Liver (tissue), 9 donors: ENCODE data around the gene IL1A. TPM values are rescaled to one million over a fixed set of nuclear protein-coding genes. Genes with fewer than 3 reads are reported as not detected.

Source experiments
- DNase-seq: peaks from one replicate; pipeline ENCODE4 v3.0.0-alpha.2; 2017; ENCODE audit warnings: low spot score
- H3K27ac ChIP-seq, 2 donors: one replicate each; pipeline ENCODE4 v1.7.0; 2013; ENCODE audit warnings: inconsistent platforms in 2 of 2, low read length in 2 of 2, control low read depth in 1 of 2, low read depth in 1 of 2, mild to moderate bottlenecking in 1 of 2
- H3K27me3 ChIP-seq, 4 donors: one replicate each; pipeline versions ENCODE4 v1.6.1 to v1.7.0; 2013; ENCODE audit warnings: low read length in 3 of 4, inconsistent platforms in 1 of 4, mild to moderate bottlenecking in 1 of 4, moderate library complexity in 1 of 4; ENCODE audit not compliant: control insufficient read depth in 4 of 4, insufficient read depth in 4 of 4
- H3K36me3 ChIP-seq, 4 donors: one replicate each; pipeline versions ENCODE4 v1.6.1 to v1.7.0; 2013; ENCODE audit warnings: low read length in 3 of 4, mild to moderate bottlenecking in 3 of 4, low read depth in 1 of 4, moderate library complexity in 1 of 4; ENCODE audit not compliant: control insufficient read depth in 4 of 4, insufficient read depth in 3 of 4
- H3K4me1 ChIP-seq, 4 donors: one replicate each; pipeline versions ENCODE4 v1.6.1 to v1.7.0; 2013; ENCODE audit warnings: low read length in 3 of 4, mild to moderate bottlenecking in 3 of 4, moderate library complexity in 1 of 4; ENCODE audit not compliant: control insufficient read depth in 4 of 4, insufficient read depth in 4 of 4
- H3K4me3 ChIP-seq, 3 donors: one replicate each; pipeline versions ENCODE4 v1.6.1 to v1.7.0; 2013; ENCODE audit warnings: low read length in 3 of 3, control low read depth in 1 of 3, low read depth in 1 of 3, mild to moderate bottlenecking in 1 of 3
- H3K9ac ChIP-seq, 2 donors: one replicate each; pipeline ENCODE4 v1.7.0; 2013; ENCODE audit warnings: low read length in 2 of 2, mild to moderate bottlenecking in 2 of 2, moderate library complexity in 2 of 2, control low read depth in 1 of 2, low read depth in 1 of 2
- H3K9me3 ChIP-seq, 4 donors: one replicate each; pipeline versions ENCODE4 v1.6.1 to v1.7.0; 2013; ENCODE audit warnings: low read length in 3 of 4; ENCODE audit not compliant: control insufficient read depth in 4 of 4
- CTCF ChIP-seq: fragments of 150-350 bp; IDR thresholded peaks from 2 replicates; pipeline ENCODE4 v1.5.1; 2017; ENCODE audit warnings: improper control_type of control experiment, low read depth, low read length; ENCODE audit not compliant: missing input control
- FOXA1 ChIP-seq: IDR thresholded peaks from 2 replicates; pipeline ENCODE4 v1.6.1; 2016; ENCODE audit warnings: antibody characterized with exemption
- FOXA2 ChIP-seq: IDR thresholded peaks from 2 replicates; pipeline ENCODE4 v1.6.1; 2016; ENCODE audit warnings: antibody characterized with exemption
- GABPA ChIP-seq, 2 donors: IDR thresholded peaks in 1 of 2; conservative IDR thresholded peaks in 1 of 2; 2 replicates each; pipeline ENCODE4 v1.6.1; 2016; ENCODE audit warnings: antibody characterized with exemption in 2 of 2, mild to moderate bottlenecking in 1 of 2, moderate library complexity in 1 of 2
- HNF4G ChIP-seq: IDR thresholded peaks from 2 replicates; pipeline ENCODE4 v1.6.1; 2016; ENCODE audit warnings: antibody characterized with exemption
- JUND ChIP-seq, 2 donors: IDR thresholded peaks; 2 replicates each; pipeline ENCODE4 v1.6.1; 2016; ENCODE audit warnings: antibody characterized with exemption in 2 of 2
- MAX ChIP-seq: IDR thresholded peaks from 2 replicates; pipeline ENCODE4 v1.6.1; 2016; ENCODE audit warnings: antibody characterized with exemption
- NR2F2 ChIP-seq: IDR thresholded peaks from 2 replicates; pipeline ENCODE4 v1.6.1; 2016; ENCODE audit warnings: antibody characterized with exemption
- RAD21 ChIP-seq, 2 donors: IDR thresholded peaks; 2 replicates each; pipeline ENCODE4 v1.6.1; 2016; ENCODE audit warnings: antibody characterized with exemption in 2 of 2, mild to moderate bottlenecking in 2 of 2
- RXRA ChIP-seq, 2 donors: IDR thresholded peaks; 2 replicates each; pipeline ENCODE4 v1.6.1; 2017 to 2018; ENCODE audit warnings: antibody characterized with exemption in 2 of 2, mild to moderate bottlenecking in 1 of 2
- SP1 ChIP-seq: IDR thresholded peaks from 2 replicates; pipeline ENCODE4 v1.6.1; 2018; ENCODE audit warnings: antibody characterized with exemption, mild to moderate bottlenecking
- YY1 ChIP-seq: IDR thresholded peaks from 2 replicates; pipeline ENCODE4 v1.6.1; 2016; ENCODE audit warnings: antibody characterized with exemption, mild to moderate bottlenecking
- WGBS: extraction: QIAGEN DNeasy Blood & Tissue Kit; methylation state at CpG from one replicate; pipeline ENCODE4 v1.1.7; 2013; 5-methylcytosine and 5-hydroxymethylcytosine counted together
- polyA plus RNA-seq, 2 donors: library from polyadenylated mRNA; stranded (reverse) in 1 of 2; unstranded in 1 of 2; fragments of 200-250 nt in 1 of 2; fragments of >200 nt in 1 of 2; fragmentation: Nextera tagmentation in 1 of 2; extraction: Ambion mirVana in 1 of 2; gene quantifications; one replicate each; pipeline versions ENCODE4 v1.2.1 to v1.2.3, GENCODE V29; 2013 to 2015
- total RNA-seq, 2 donors: library from RNA; depleted of rRNA; stranded (reverse); fragments of >200 nt; gene quantifications; one replicate each; pipeline ENCODE4 v1.2.3, GENCODE V29; 2014
- TF ChIP-seq, protein P1 (sequence below): IDR thresholded peaks from 2 replicates; pipeline ENCODE4 v1.6.1; 2016; ENCODE audit warnings: antibody characterized with exemption
- TF ChIP-seq, protein P2 (sequence below): IDR thresholded peaks from 2 replicates; pipeline ENCODE4 v1.6.1; 2016; ENCODE audit warnings: antibody characterized with exemption, mild to moderate bottlenecking
- donor health status: healthy.
- donor health status: healthy.
- donor health status: healthy.
- donor health status: healthy.
- donor health status: healthy.

The IL1A gene
- total and polyA plus RNA-seq, 4 donors: 0.05 TPM; not detected in 3

DNA sequence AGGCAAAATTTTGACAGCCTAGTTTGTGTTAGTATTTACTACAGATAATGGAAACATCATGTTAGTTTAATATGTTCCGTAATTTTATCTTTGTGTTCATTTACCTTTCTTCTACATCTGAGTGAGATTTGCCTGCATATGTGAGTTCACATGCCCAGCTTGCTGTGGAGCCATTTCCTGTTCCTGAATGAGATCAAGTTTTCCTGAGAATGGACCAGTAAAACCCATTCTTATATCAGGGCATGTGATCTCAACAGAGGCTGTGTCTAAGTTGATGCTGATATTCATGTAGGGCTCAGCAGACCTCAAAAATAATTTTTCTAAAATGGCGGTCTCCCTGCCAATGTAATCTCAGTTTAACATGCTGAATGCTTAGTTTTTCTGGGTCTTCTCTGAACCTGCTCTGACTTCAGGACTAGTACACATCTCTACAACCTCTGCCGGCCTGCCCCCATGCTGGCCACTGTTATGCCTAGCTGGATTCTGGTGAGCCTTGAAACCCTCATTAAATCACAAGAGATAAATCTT lies 1.0 kb downstream of the IL1A start:
- TF ChIP-seq MAX (no peak), FOXA2 (no peak), NR2F2 (no peak), RXRA (IDR thresholded peaks at IDR 0.05) (no peak), HNF4G (no peak), FOXA1 (no peak), RAD21 (IDR thresholded peaks at IDR 0.05) (no peak), JUND (IDR thresholded peaks at IDR 0.05) (no peak), SP1 (no peak), CTCF (no peak), GABPA (IDR thresholded peaks at IDR 0.05 in 1 of 2, conservative IDR thresholded peaks at IDR 0.05 in 1 of 2) (no peak)
- TF ChIP-seq, protein P1, sequence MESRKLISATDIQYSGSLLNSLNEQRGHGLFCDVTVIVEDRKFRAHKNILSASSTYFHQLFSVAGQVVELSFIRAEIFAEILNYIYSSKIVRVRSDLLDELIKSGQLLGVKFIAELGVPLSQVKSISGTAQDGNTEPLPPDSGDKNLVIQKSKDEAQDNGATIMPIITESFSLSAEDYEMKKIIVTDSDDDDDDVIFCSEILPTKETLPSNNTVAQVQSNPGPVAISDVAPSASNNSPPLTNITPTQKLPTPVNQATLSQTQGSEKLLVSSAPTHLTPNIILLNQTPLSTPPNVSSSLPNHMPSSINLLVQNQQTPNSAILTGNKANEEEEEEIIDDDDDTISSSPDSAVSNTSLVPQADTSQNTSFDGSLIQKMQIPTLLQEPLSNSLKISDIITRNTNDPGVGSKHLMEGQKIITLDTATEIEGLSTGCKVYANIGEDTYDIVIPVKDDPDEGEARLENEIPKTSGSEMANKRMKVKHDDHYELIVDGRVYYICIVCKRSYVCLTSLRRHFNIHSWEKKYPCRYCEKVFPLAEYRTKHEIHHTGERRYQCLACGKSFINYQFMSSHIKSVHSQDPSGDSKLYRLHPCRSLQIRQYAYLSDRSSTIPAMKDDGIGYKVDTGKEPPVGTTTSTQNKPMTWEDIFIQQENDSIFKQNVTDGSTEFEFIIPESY: no peak
- TF ChIP-seq, protein P2, sequence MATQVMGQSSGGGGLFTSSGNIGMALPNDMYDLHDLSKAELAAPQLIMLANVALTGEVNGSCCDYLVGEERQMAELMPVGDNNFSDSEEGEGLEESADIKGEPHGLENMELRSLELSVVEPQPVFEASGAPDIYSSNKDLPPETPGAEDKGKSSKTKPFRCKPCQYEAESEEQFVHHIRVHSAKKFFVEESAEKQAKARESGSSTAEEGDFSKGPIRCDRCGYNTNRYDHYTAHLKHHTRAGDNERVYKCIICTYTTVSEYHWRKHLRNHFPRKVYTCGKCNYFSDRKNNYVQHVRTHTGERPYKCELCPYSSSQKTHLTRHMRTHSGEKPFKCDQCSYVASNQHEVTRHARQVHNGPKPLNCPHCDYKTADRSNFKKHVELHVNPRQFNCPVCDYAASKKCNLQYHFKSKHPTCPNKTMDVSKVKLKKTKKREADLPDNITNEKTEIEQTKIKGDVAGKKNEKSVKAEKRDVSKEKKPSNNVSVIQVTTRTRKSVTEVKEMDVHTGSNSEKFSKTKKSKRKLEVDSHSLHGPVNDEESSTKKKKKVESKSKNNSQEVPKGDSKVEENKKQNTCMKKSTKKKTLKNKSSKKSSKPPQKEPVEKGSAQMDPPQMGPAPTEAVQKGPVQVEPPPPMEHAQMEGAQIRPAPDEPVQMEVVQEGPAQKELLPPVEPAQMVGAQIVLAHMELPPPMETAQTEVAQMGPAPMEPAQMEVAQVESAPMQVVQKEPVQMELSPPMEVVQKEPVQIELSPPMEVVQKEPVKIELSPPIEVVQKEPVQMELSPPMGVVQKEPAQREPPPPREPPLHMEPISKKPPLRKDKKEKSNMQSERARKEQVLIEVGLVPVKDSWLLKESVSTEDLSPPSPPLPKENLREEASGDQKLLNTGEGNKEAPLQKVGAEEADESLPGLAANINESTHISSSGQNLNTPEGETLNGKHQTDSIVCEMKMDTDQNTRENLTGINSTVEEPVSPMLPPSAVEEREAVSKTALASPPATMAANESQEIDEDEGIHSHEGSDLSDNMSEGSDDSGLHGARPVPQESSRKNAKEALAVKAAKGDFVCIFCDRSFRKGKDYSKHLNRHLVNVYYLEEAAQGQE: no peak
- 94% methylated on average over 3 of the region's 3 CpGs for WGBS
- Histone ChIP-seq H3K4me3 (no peak overlapping the region), H3K4me1 (no peaks in the 10 kb centered on the region), H3K27me3 (no peaks in the 10 kb centered on the region), H3K9me3 (no peaks in the 10 kb centered on the region), H3K9ac (no peak overlapping the region), H3K36me3 (no peaks in the 10 kb centered on the region), H3K27ac (no peak overlapping the region)
- DNase-seq: no peak

DNA sequence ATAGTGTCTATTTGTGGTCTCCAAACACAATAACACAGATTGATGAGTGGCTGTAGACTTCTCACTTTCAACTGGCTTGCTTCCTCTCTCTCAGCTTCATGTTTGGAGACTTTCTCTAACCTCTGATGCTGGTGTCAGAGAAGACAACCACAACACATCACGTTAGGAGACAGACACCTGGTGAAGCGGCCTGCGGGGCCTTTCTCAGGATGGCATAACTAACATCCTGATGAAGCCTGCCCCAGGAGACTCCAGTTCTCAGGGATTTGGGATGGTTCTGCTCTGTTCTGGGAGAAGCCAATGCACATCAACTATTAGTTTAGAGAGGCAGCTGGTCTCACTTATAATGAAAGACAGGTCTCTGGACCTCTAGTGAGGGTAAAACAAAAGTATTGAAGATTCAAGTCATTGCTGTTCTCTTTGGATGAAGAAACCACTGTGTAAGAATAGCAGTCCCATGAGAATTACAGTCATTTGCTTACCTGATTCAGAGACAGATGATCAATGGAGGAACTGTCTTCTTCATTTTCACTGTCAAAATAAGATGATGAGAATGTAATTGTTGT lies 2.0 kb downstream of the IL1A start:
- H3K27me3 ChIP-seq: no peaks in the 10 kb centered on the region
- no peak overlapping the region for H3K27ac ChIP-seq
- no peaks in the 10 kb centered on the region for H3K36me3 ChIP-seq
- H3K4me3 ChIP-seq: no peak overlapping the region
- H3K9ac ChIP-seq: no peak overlapping the region
- H3K9me3 ChIP-seq: no peaks in the 10 kb centered on the region
- no peaks in the 10 kb centered on the region for H3K4me1 ChIP-seq
- DNase-seq: no peak
- 83% methylated on average over 3 of the region's 3 CpGs for WGBS
- TF ChIP-seq, protein P1: no peak
- TF ChIP-seq RXRA (IDR thresholded peaks at IDR 0.05) (no peak), MAX (no peak), CTCF (no peak), YY1 (no peak), FOXA2 (no peak), NR2F2 (no peak)
- TF ChIP-seq, protein P2: no peak
